Ovary (tissue), 9 donors: Measurements from ENCODE around the gene ADI1. TPM values are rescaled to one million over a fixed set of nuclear protein-coding genes. Genes with fewer than 3 reads are reported as not detected.
"Not testable (repeated sequence)": the region's sequence is repeated elsewhere in the genome, so short reads cannot be mapped to it uniquely, and the experiment has no call there.

Experiments used
- DNase-seq, 5 donors: peaks; one replicate each; pipeline ENCODE4 v3.0.0-alpha.2; 2019 to 2020
- H3K27ac ChIP-seq, 2 donors: fragments of 200-600 bp; one replicate each; pipeline versions ENCODE4 v1.5.1 to v1.8.0; 2019 to 2022
- H3K27me3 ChIP-seq: fragments of 200-600 bp; one replicate; pipeline ENCODE4 v1.8.0; 2022
- H3K36me3 ChIP-seq: fragments of 200-600 bp; sonication (generic); one replicate; pipeline ENCODE4 v1.5.1; 2019
- H3K4me1 ChIP-seq: one replicate; pipeline ENCODE4 v1.8.1; 2013; ENCODE audit warnings: mild to moderate bottlenecking, moderate library complexity; ENCODE audit not compliant: insufficient read depth
- H3K4me3 ChIP-seq: fragments of 200-600 bp; sonication (generic); one replicate; pipeline ENCODE4 v1.5.1; 2017
- H3K9me3 ChIP-seq, 2 donors: fragments of 200-600 bp in 1 of 2; sonication (generic) in 1 of 2; one replicate each; pipeline versions ENCODE4 v1.5.1 to v1.8.1; 2013 to 2019; ENCODE audit warnings: mild to moderate bottlenecking in 1 of 2, moderate library complexity in 1 of 2
- EP300 ChIP-seq: sonication (generic); formaldehyde crosslinking; IDR thresholded peaks from one replicate; pipeline ENCODE4 v1.6.1; 2017; ENCODE audit warnings: antibody characterized with exemption
- POLR2A ChIP-seq: fragments of 450-650 bp; IDR thresholded peaks from one replicate; pipeline ENCODE4 v1.6.1; 2017; ENCODE audit warnings: antibody characterized with exemption, mild to moderate bottlenecking, moderate library complexity
- WGBS, 3 donors: extraction: QIAGEN DNeasy Blood & Tissue Kit in 1 of 3; methylation state at CpG; one replicate each; pipeline versions ENCODE4 v1.1.5 to v1.1.7; 2013 to 2017; 5-methylcytosine and 5-hydroxymethylcytosine counted together
- intact Hi-C, 4 donors: fragments of 100-400 bp; cut with DNase I; formaldehyde crosslinking; loops; one replicate each; pipeline versions ENCODE4 v1.11.0 to v1.15.1; 2022 to 2023
- polyA plus RNA-seq, 2 donors: library from polyadenylated mRNA; stranded (reverse); fragments of 200-250 nt in 1 of 2; fragments of 350-450 nt in 1 of 2; fragmentation: Illumina TruSeq in 1 of 2; extraction: RNeasy Lipid Tissue Mini Kit (QIAGEN cat#74804) in 1 of 2; gene quantifications; one replicate each; pipeline ENCODE4 v1.2.3, GENCODE V29; 2013 to 2014
- total RNA-seq, 7 donors: library from RNA; depleted of rRNA in 2 of 7; stranded (reverse); fragments of >200 nt in 2 of 7; fragmentation: NEBNext Ultra II Directional in 3 of 7; extraction: Animal tissue kit (Norgen Biotek cat#: 25700) in 3 of 7; gene quantifications; one replicate each; pipeline versions ENCODE4 v1.1.0 to v1.2.4, GENCODE V29; 2016 to 2023
- TF ChIP-seq, protein P1 (sequence below), 3 donors: fragments of 450-650 bp in 2 of 3; fragments of 200-600 bp in 1 of 3; IDR thresholded peaks; one replicate each; pipeline versions ENCODE4 v1.5.1 to v1.8.0; 2016 to 2022; ENCODE audit warnings: antibody characterized with exemption in 3 of 3, mild to moderate bottlenecking in 1 of 3
- donor health status: DM: no; HTN: no; CAD: no; lungs with moderate emphysema.
- donor health status: DM: no; HTN: no; CAD: no.
- donor health status: Bipolar disorder and iron deficiency.
- donor health status: DM: yes; HTN: yes; CAD: no.
- donor health status: DM: no; HTN: no; CAD: no.
- donor health status: DM: yes; HTN: yes; CAD: no.

ADI1 gene
- total and polyA plus RNA-seq, 9 donors = 35.9 to 77.2 (median 51.9) TPM

- no peaks in the 10 kb centered on the region for H3K27me3 ChIP-seq
- no peak for TF ChIP-seq EP300
- no peak overlapping the region for H3K4me3 ChIP-seq
- no peaks in the 10 kb centered on the region for H3K36me3 ChIP-seq
- no peaks in the 10 kb centered on the region for H3K9me3 ChIP-seq
- DNase-seq = no peak
- no peak overlapping the region for H3K27ac ChIP-seq
- intact Hi-C loops = no loop called here
- 96 to 98% (median 96%) methylated on average over 22 of the region's 22 CpGs for WGBS, 3 donors
- H3K4me1 ChIP-seq = no peaks in the 10 kb centered on the region
Observed at GRCh38 chr2:3454802-3455201, 64.5 kb downstream of the ADI1 start.

DNA sequence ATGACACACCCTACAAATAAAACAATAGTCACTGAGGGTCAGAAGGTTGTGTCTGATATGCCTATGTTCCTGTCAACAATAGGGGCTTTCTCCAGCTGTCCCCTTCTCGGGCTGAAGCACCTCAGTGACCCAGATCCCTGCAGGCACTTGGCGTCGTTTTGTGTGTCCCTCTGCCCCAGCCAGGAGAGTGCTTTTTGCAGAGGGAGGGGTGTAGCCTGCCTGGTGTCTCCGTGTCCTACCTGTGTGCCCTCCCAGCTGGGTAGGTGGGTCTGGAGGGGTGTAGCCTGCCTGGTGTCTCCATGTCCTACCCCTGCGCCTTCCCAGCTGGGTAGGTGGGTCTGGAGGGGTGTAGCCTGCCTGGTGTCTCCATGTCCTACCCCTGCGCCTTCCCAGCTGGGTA is 65.3 kb downstream of the ADI1 start:
- not testable (repeated sequence) for H3K36me3 ChIP-seq, H3K4me3 ChIP-seq

DNA sequence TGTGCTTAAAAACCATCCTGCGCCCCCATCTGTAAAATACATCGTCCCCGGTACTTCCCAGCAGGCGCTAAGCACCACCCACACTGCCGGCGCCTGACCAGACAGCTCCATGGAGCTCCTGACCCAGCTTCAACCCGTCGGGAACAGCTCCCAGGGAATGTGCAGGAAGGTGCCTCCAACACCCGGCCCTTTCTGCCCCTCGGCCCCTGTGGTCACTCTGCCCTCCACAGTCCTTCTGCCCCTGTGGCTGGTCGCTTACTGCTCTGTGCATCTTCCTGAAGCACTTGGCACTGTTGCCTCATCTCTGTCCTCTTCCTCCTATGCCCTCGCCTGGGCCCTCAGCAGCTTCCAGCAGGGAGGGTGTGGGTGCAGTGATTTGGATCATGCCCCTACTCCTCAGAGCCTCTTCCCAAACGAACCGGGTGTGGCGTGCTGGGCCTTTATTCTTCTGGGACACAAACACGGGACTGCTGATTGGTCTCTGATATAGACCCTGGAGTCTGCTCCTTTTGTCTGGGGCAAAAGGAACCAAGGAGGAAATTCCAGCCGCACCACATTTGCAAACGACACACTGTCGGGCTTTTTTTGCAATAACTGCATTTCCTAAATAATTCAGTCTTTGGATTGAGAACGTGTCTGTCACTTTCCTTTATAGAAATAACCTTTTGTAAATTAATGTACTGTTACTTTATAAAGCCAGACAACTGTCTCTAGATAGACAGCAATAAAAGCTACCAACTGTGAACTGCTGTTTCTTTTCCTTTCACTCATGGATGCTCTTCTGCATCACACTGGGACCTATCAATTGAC is 65.9 kb downstream of the ADI1 start:
- Histone ChIP-seq H3K4me1 (peaks cover 3% of the 10 kb centered on the region), H3K36me3 (no peaks in the 10 kb centered on the region), H3K27ac (no peak overlapping the region), H3K4me3 (no peak overlapping the region), H3K27me3 (no peaks in the 10 kb centered on the region), H3K9me3 (no peaks in the 10 kb centered on the region)
- TF ChIP-seq, protein P1, sequence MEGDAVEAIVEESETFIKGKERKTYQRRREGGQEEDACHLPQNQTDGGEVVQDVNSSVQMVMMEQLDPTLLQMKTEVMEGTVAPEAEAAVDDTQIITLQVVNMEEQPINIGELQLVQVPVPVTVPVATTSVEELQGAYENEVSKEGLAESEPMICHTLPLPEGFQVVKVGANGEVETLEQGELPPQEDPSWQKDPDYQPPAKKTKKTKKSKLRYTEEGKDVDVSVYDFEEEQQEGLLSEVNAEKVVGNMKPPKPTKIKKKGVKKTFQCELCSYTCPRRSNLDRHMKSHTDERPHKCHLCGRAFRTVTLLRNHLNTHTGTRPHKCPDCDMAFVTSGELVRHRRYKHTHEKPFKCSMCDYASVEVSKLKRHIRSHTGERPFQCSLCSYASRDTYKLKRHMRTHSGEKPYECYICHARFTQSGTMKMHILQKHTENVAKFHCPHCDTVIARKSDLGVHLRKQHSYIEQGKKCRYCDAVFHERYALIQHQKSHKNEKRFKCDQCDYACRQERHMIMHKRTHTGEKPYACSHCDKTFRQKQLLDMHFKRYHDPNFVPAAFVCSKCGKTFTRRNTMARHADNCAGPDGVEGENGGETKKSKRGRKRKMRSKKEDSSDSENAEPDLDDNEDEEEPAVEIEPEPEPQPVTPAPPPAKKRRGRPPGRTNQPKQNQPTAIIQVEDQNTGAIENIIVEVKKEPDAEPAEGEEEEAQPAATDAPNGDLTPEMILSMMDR (IDR thresholded peaks at IDR 0.05) = no peak
- no peak for TF ChIP-seq EP300
- TF ChIP-seq POLR2A = no peak
- DNase-seq = no peak
- intact Hi-C loops = no loop called here
- 78 to 84% (median 80%) methylated on average over 20 of the region's 20 CpGs for WGBS, 3 donors

More for the DNA sequence above, 65.3 kb downstream of the ADI1 start:
- H3K9me3 ChIP-seq, H3K4me1 ChIP-seq, H3K27ac ChIP-seq, H3K27me3 ChIP-seq, intact Hi-C loops, DNase-seq: not testable (repeated sequence)
- 87 to 94% (median 92%) methylated on average over 6 of the region's 6 CpGs for WGBS, 3 donors

- Histone ChIP-seq H3K36me3 (no peaks in the 10 kb centered on the region), H3K4me3 (no peak overlapping the region), H3K4me1 (peaks cover 5% of the 10 kb centered on the region), H3K27me3 (no peaks in the 10 kb centered on the region), H3K9me3 (no peaks in the 10 kb centered on the region), H3K27ac (no peak overlapping the region)
- no peak for DNase-seq
- intact Hi-C loops = no loop called here
- TF ChIP-seq POLR2A (no peak), EP300 (no peak)
- TF ChIP-seq, protein P1 (IDR thresholded peaks at IDR 0.05) = no peak
- WGBS, 3 donors = 92 to 93% (median 92%) methylated on average over 17 of the region's 17 CpGs
Observed at GRCh38 chr2:3451926-3452671, 67.2 kb downstream of the ADI1 start.

DNA sequence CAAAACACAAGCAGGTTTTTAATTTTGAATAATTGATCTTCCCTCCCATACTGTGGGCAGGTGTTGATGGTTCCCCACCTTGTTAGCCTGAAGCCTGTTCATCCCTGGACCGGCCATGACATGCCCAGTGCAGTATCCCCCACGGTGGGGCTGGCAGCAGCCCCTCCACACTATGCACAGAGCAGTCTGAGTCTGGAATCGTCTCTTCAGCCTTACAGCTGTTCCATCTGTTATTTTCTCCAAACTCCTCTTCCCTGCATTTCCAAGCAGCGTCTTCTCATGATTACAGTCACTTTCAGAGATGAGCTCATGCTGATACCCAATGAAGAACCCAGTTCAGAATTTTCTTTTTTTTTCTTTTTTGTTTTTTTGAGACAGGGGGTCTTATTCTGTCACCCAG is 68.2 kb downstream of the ADI1 start:
- no peak overlapping the region for H3K4me3 ChIP-seq
- DNase-seq = no peak
- WGBS, 3 donors = 86 to 96% (median 89%) methylated on average over 4 of the region's 4 CpGs
- TF ChIP-seq POLR2A (no peak), EP300 (no peak)
- TF ChIP-seq, protein P1 (IDR thresholded peaks at IDR 0.05) = no peak
- H3K27me3 ChIP-seq = no peaks in the 10 kb centered on the region
- peaks cover 5% of the 10 kb centered on the region for H3K4me1 ChIP-seq
- H3K27ac ChIP-seq = no peak overlapping the region
- no peaks in the 10 kb centered on the region for H3K36me3 ChIP-seq
- intact Hi-C loops = no loop called here
- no peaks in the 10 kb centered on the region for H3K9me3 ChIP-seq
